ENCODE data around the gene KIAA0232. TPM values are rescaled to one million over a fixed set of nuclear protein-coding genes. Genes with fewer than 3 reads are reported as not detected.

KIAA0232 gene
- total RNA-seq, 1 experiment from 2014 or later = 28.5 TPM

DNA sequence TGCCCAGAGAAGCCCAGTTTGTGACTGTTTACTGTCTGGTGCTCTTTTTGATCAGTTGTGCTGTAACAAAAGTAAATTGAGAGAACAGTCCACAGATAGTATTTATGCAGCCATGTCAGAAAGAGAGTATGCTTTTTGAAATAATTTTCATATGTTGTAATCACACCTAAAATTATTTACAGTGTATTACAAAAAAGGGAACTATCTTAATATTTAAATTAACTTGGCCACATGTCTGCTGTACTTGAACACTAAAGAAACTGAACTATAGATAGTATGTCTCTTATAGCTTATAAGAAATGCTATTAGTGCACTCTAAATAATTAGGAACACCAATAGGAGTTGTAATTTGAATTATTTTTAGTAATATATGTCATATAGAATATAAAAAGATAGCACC lies 30.2 kb downstream of the KIAA0232 start:
- Histone ChIP-seq H3K9me3 (ENCODE audit: control insufficient read depth, low read depth, low read length) (no peaks in the 10 kb centered on the region), H2AFZ (ENCODE audit: low read length) (no peak overlapping the region), H4K20me1 (ENCODE audit: control insufficient read depth, insufficient read depth, insufficient read length) (no peaks in the 10 kb centered on the region), H2BK5ac (ENCODE audit: insufficient read length, low read length) (no peak overlapping the region), H3T11ph (ENCODE audit: low read length) (no peak overlapping the region), H3K4me2 (ENCODE audit: insufficient read depth, insufficient read length, low read length) (no peak overlapping the region), H3K79me1 (ENCODE audit: insufficient read depth, low read depth, low read length, poor library complexity, severe bottlenecking) (peaks cover 9% of the 10 kb centered on the region), H2AK5ac (ENCODE audit: insufficient read length, low read length) (no peak overlapping the region), H3K27ac (ENCODE audit: insufficient read length, low read depth, low read length) (no peak overlapping the region), H3K27me3 (ENCODE audit: insufficient read depth, low read length) (no peaks in the 10 kb centered on the region), H2BK120ac (ENCODE audit: low read depth, low read length, poor library complexity, severe bottlenecking) (no peak overlapping the region), H3K56ac (ENCODE audit: insufficient read length, low read depth, low read length) (no peak overlapping the region), H4K5ac (ENCODE audit: insufficient read length, low read depth, low read length) (no peak overlapping the region), H3K9ac (ENCODE audit: extremely low read depth, insufficient read length, low read length) (no peak overlapping the region), H2BK15ac (ENCODE audit: low read depth, low read length) (no peak overlapping the region), H3K4me1 (ENCODE audit: insufficient read depth, low read length) (no peaks in the 10 kb centered on the region; the same call in 1 of the 2 replicates), H3K23ac (ENCODE audit: insufficient read length, low read depth, low read length) (no peak overlapping the region), H4K91ac (ENCODE audit: insufficient read length, low read depth, low read length) (no peak overlapping the region), H2BK12ac (ENCODE audit: insufficient read length, low read depth, low read length) (no peak overlapping the region), H3K23me2 (ENCODE audit: insufficient read length, low read depth, low read length, poor library complexity, severe bottlenecking) (no peaks in the 10 kb centered on the region), H3K14ac (ENCODE audit: insufficient read depth, low read length) (no peak overlapping the region), H3K79me2 (ENCODE audit: insufficient read depth, low read length) (peaks cover 3% of the 10 kb centered on the region; the same call in 1 of the 2 replicates), H3K18ac (ENCODE audit: insufficient read length, low read depth, low read length) (no peak overlapping the region), H2BK20ac (ENCODE audit: low read depth, low read length, poor library complexity, severe bottlenecking) (no peak overlapping the region), H3K4ac (ENCODE audit: low read depth, low read length) (no peak overlapping the region), H4K8ac (replicated peaks; ENCODE audit: insufficient read length, low read depth, low read length) (no peak overlapping the region)
- peaks cover 4 to 6% of the 10 kb centered on the region in 2 experiments; a peak in 3 of 5 replicates for H3K9me3 Mint-ChIP-seq
- TF ChIP-seq CTCF (conservative IDR thresholded peaks at IDR 0.05) = no peak
- H3K36me3 Mint-ChIP-seq (ENCODE audit: insufficient read depth in 1 of 3, low read depth in 3 of 3) = peaks cover 2 to 13% (median 9%) of the 10 kb centered on the region in 3 experiments; a peak in 5 of 7 replicates
- no peak for DNase-seq
- no peak overlapping the region for H3K4me3 Mint-ChIP-seq
- peaks cover 12 to 16% of the 10 kb centered on the region in 2 experiments for H3K4me1 Mint-ChIP-seq
- no peaks in the 10 kb centered on the region for H3K27me3 Mint-ChIP-seq (ENCODE audit: low read depth)
- H3K27ac Mint-ChIP-seq = no peak overlapping the region

Measured in H9 (cell line).